Lower lobe of right lung (tissue), 2 donors: ENCODE measurements around the gene PHKB. TPM values are rescaled to one million over a fixed set of nuclear protein-coding genes. Genes with fewer than 3 reads are reported as not detected.

ENCODE experiments used
- ATAC-seq, 2 donors: fragments of 200-7000 bp; cut with Tn5 transposase; one replicate each; pipeline ENCODE4 v1.9.1; 2020 to 2022; ENCODE audit warnings: mild to moderate bottlenecking in 2 of 2, moderate library complexity in 2 of 2
- DNase-seq: peaks from one replicate; pipeline ENCODE4 v3.0.0-alpha.2; 2020
- H3K27ac ChIP-seq: fragments of 200-600 bp; one replicate; pipeline ENCODE4 v1.8.0; 2022
- H3K27me3 ChIP-seq: fragments of 200-600 bp; one replicate; pipeline ENCODE4 v1.8.0; 2022; ENCODE audit warnings: low read depth
- H3K36me3 ChIP-seq: fragments of 200-600 bp; one replicate; pipeline ENCODE4 v1.8.0; 2022; ENCODE audit warnings: mild to moderate bottlenecking
- H3K4me1 ChIP-seq: fragments of 200-600 bp; one replicate; pipeline ENCODE4 v1.8.0; 2022
- H3K4me3 ChIP-seq: fragments of 200-600 bp; one replicate; pipeline ENCODE4 v1.8.0; 2022; ENCODE audit warnings: mild to moderate bottlenecking
- H3K9me3 ChIP-seq: fragments of 200-600 bp; one replicate; pipeline ENCODE4 v1.8.0; 2022
- CTCF ChIP-seq: fragments of 200-600 bp; IDR thresholded peaks from one replicate; pipeline ENCODE4 v1.8.0; 2022; ENCODE audit warnings: antibody characterized with exemption, mild to moderate bottlenecking
- intact Hi-C: fragments of 100-400 bp; cut with DNase I; formaldehyde crosslinking; loops from one replicate; pipeline ENCODE4 v1.11.0; 2022
- total RNA-seq: library from RNA; stranded (reverse); fragmentation: NEBNext Ultra II Directional; extraction: Animal tissue kit (Norgen Biotek cat#: 25700); gene quantifications from one replicate; pipeline ENCODE4 v1.2.1, GENCODE V29; 2021
- donor health status: DM: no; HTN: yes; CAD: no; lungs with severe emphysema.

The PHKB gene
- total RNA-seq, 1 donor from 2014 or later = 95.1 TPM

- Histone ChIP-seq H3K27me3 (no peaks in the 10 kb centered on the region), H3K36me3 (peaks cover 69% of the 10 kb centered on the region), H3K27ac (no peak overlapping the region), H3K4me3 (no peak overlapping the region), H3K9me3 (no peaks in the 10 kb centered on the region), H3K4me1 (no peaks in the 10 kb centered on the region)
- DNase-seq = no peak
- TF ChIP-seq CTCF = no peak
- no peak for ATAC-seq
- intact Hi-C loops = no loop called here
Measured at GRCh38 chr16:47503936-47504335, 42.8 kb downstream of the PHKB start.

GRCh38 chr16:47504599-47504998 lies 43.5 kb downstream of the PHKB start:
- Histone ChIP-seq H3K36me3 (peaks cover 65% of the 10 kb centered on the region), H3K4me3 (no peak overlapping the region), H3K4me1 (no peaks in the 10 kb centered on the region), H3K27ac (no peak overlapping the region), H3K9me3 (no peaks in the 10 kb centered on the region), H3K27me3 (no peaks in the 10 kb centered on the region)
- TF ChIP-seq CTCF = no peak
- DNase-seq (no peak), ATAC-seq (no peak)
- intact Hi-C loops = no loop called here

- intact Hi-C loops = no loop called here
- Histone ChIP-seq H3K9me3 (no peaks in the 10 kb centered on the region), H3K4me1 (no peaks in the 10 kb centered on the region), H3K27me3 (no peaks in the 10 kb centered on the region), H3K4me3 (no peak overlapping the region), H3K27ac (no peak overlapping the region), H3K36me3 (peaks cover 58% of the 10 kb centered on the region)
- no peak for TF ChIP-seq CTCF
- ATAC-seq (no peak), DNase-seq (no peak)
Measured at GRCh38 chr16:47506800-47507199, 45.7 kb downstream of the PHKB start.

GRCh38 chr16:47507701-47508100 lies 46.6 kb downstream of the PHKB start:
- TF ChIP-seq CTCF = no peak

GRCh38 chr16:47511882-47512281 lies 50.8 kb downstream of the PHKB start:
- H3K27ac ChIP-seq = no peak overlapping the region
- intact Hi-C loops = no loop called here
- ATAC-seq (no peak), DNase-seq (no peak)
- no peak overlapping the region for H3K4me3 ChIP-seq
- H3K27me3 ChIP-seq = no peaks in the 10 kb centered on the region
- no peaks in the 10 kb centered on the region for H3K9me3 ChIP-seq
- no peak for TF ChIP-seq CTCF
- no peaks in the 10 kb centered on the region for H3K4me1 ChIP-seq
- peaks cover 69% of the 10 kb centered on the region for H3K36me3 ChIP-seq

More at GRCh38 chr16:47507701-47508100, 46.6 kb downstream of the PHKB start:
- intact Hi-C loops = no loop called here
- DNase-seq (no peak), ATAC-seq (no peak)
- Histone ChIP-seq H3K4me3 (no peak overlapping the region), H3K9me3 (no peaks in the 10 kb centered on the region), H3K27ac (no peak overlapping the region), H3K4me1 (no peaks in the 10 kb centered on the region), H3K36me3 (peaks cover 58% of the 10 kb centered on the region), H3K27me3 (no peaks in the 10 kb centered on the region)

GRCh38 chr16:47519037-47519436 lies 57.9 kb downstream of the PHKB start:
- Histone ChIP-seq H3K9me3 (no peaks in the 10 kb centered on the region), H3K4me1 (peaks cover 8% of the 10 kb centered on the region), H3K27me3 (no peaks in the 10 kb centered on the region), H3K36me3 (peaks cover 35% of the 10 kb centered on the region), H3K27ac (no peak overlapping the region), H3K4me3 (no peak overlapping the region)
- no peak for TF ChIP-seq CTCF
- intact Hi-C loops = no loop called here
- DNase-seq (no peak), ATAC-seq (no peak)
